DND-41 (cell line): Measurements from ENCODE around the gene COX7B2.

Experiments used
- EZH2 ChIP-seq: IDR thresholded peaks from 3 replicates; pipeline ENCODE4 v1.6.1; 2012; ENCODE audit warnings: borderline replicate concordance, low read depth, mild to moderate bottlenecking, moderate library complexity, low read length, inconsistent platforms; ENCODE audit not compliant: severe bottlenecking
- TF ChIP-seq, protein P1 (sequence below): IDR thresholded peaks from 2 replicates; pipeline ENCODE4 v1.5.1; 2012; ENCODE audit warnings: borderline replicate concordance, low read length, moderate library complexity, mild to moderate bottlenecking; ENCODE audit not compliant: poor library complexity, severe bottlenecking; ENCODE audit errors: extremely low read depth

DNA sequence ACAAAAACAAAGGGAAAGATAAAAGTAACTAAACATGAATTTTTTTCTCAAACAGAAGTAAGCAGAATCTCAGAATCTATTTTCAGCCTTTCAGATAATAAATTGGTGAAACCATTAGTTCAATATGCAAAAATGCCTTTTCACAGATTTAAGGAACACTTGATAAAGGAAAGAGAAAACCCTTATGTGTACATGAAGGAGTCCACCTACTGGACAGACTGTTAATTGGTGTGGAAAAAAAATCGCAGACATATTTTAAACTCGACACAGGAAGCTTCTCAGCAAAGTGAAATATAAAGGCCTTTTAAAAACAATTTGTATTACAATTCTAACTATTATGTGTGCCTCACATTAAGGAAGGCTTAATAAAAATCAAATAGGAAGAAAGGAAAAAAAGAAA lies 22.3 kb downstream of the COX7B2 start:
- TF ChIP-seq, protein P1, sequence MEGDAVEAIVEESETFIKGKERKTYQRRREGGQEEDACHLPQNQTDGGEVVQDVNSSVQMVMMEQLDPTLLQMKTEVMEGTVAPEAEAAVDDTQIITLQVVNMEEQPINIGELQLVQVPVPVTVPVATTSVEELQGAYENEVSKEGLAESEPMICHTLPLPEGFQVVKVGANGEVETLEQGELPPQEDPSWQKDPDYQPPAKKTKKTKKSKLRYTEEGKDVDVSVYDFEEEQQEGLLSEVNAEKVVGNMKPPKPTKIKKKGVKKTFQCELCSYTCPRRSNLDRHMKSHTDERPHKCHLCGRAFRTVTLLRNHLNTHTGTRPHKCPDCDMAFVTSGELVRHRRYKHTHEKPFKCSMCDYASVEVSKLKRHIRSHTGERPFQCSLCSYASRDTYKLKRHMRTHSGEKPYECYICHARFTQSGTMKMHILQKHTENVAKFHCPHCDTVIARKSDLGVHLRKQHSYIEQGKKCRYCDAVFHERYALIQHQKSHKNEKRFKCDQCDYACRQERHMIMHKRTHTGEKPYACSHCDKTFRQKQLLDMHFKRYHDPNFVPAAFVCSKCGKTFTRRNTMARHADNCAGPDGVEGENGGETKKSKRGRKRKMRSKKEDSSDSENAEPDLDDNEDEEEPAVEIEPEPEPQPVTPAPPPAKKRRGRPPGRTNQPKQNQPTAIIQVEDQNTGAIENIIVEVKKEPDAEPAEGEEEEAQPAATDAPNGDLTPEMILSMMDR = peak; percentile 28
- no peak for TF ChIP-seq EZH2
